ENCODE results near the gene HOXB6.

HOXB6 gene

GRCh38 chr17:48644910-48645557 is 40.2 kb upstream of the HOXB6 start:
- DNase-seq (ENCODE audit: low read depth): no peak
- H3K4me3 ChIP-seq (ENCODE audit: low read depth, low read length): no peak overlapping the region
- no peak for TF ChIP-seq CTCF (conservative IDR thresholded peaks at IDR 0.05; ENCODE audit: low read depth, low read length)

GRCh38 chr17:48644159-48644558 is 39.4 kb upstream of the HOXB6 start:
- DNase-seq (ENCODE audit: low read depth): no peak
- TF ChIP-seq CTCF (conservative IDR thresholded peaks at IDR 0.05; ENCODE audit: low read depth, low read length): no peak
- H3K4me3 ChIP-seq (ENCODE audit: low read depth, low read length): no peak overlapping the region

- no peak for TF ChIP-seq CTCF (conservative IDR thresholded peaks at IDR 0.05; ENCODE audit: low read depth, low read length)
- no peak for DNase-seq (ENCODE audit: low read depth)
- no peak overlapping the region for H3K4me3 ChIP-seq (ENCODE audit: low read depth, low read length)
Measured at GRCh38 chr17:48643697-48644012, 38.9 kb upstream of the HOXB6 start.

GRCh38 chr17:48642843-48643696 is 38.3 kb upstream of the HOXB6 start:
- H3K4me3 ChIP-seq (ENCODE audit: low read depth, low read length): no peak overlapping the region
- no peak for TF ChIP-seq CTCF (conservative IDR thresholded peaks at IDR 0.05; ENCODE audit: low read depth, low read length)
- no peak for DNase-seq (ENCODE audit: low read depth)

- DNase-seq (ENCODE audit: low read depth): no peak
Measured at GRCh38 chr17:48642059-48642842, 37.5 kb upstream of the HOXB6 start.

GRCh38 chr17:48641541-48642058 is 36.8 kb upstream of the HOXB6 start:
- no peak overlapping the region for H3K4me3 ChIP-seq (ENCODE audit: low read depth, low read length)
- TF ChIP-seq CTCF (conservative IDR thresholded peaks at IDR 0.05; ENCODE audit: low read depth, low read length): no peak
- DNase-seq (ENCODE audit: low read depth): no peak

More at GRCh38 chr17:48642059-48642842, 37.5 kb upstream of the HOXB6 start:
- TF ChIP-seq CTCF (conservative IDR thresholded peaks at IDR 0.05; ENCODE audit: low read depth, low read length): no peak
- no peak overlapping the region for H3K4me3 ChIP-seq (ENCODE audit: low read depth, low read length)

All from choroid plexus epithelial cell (primary cell).